SH-SY5Y (cell line): ENCODE data around the gene GNA15.

ENCODE experiments used
- GATA2 ChIP-seq: IDR thresholded peaks from 2 replicates; pipeline ENCODE4 v1.6.1; 2011; ENCODE audit warnings: mild to moderate bottlenecking, low read depth, low read length
- GATA3 ChIP-seq: IDR thresholded peaks from 2 replicates; pipeline ENCODE4 v1.6.1; 2011; ENCODE audit warnings: low read depth, mild to moderate bottlenecking, low read length, moderate library complexity

DNA sequence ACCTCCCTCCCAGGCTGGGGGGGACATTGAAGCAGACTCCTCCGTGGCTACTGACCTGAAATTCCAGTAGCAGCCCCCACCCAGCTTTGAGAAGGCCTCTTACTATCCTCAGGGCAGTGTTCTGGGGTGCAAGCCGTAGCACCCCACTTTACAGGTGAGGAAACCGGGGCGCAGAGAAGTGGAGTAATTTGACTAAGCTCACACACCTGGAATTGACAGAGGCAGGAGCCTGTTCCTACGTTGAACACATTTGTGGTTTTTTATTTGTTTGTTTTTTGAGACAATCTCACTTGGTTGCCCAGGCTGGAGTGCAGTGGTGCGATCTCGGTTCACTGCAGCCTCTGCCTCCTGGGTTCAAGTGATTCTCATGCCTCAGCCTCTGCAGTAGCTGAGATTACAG, 28.1 kb downstream of the GNA15 start:
- no peak for TF ChIP-seq GATA2
- no peak for TF ChIP-seq GATA3
